Spleen (tissue), 7 donors: ENCODE measurements around the gene AFMID.
"Not testable (repeated sequence)": the region's sequence is repeated elsewhere in the genome, so short reads cannot be mapped to it uniquely, and the experiment has no call there.

Experiments
- POLR2A ChIP-seq, 3 donors: fragments of 450-650 bp; IDR thresholded peaks; one replicate each; pipeline ENCODE4 v1.5.1; 2017; ENCODE audit warnings: antibody characterized with exemption in 3 of 3, mild to moderate bottlenecking in 1 of 3
- POLR2AphosphoS5 ChIP-seq, 3 donors: sonication (generic); formaldehyde crosslinking; IDR thresholded peaks; one replicate each; pipeline ENCODE4 v1.5.1; 2017; ENCODE audit warnings: antibody characterized with exemption in 3 of 3
- TF ChIP-seq, protein P1 (sequence below), 11 experiments: fragments of 200-600 bp in 7 of 11; fragments of 450-650 bp in 4 of 11; sonication (generic) in 4 of 11; IDR thresholded peaks in 8 of 11; conservative IDR thresholded peaks in 3 of 11; 1 replicate in 7 of 11; 2 replicates in 4 of 11; pipeline versions ENCODE4 v1.4.0 to v1.8.0; 2016 to 2021; ENCODE audit warnings: antibody characterized with exemption in 11 of 11, inconsistent platforms in 4 of 11, mild to moderate bottlenecking in 1 of 11
- donor health status: DM: no; HTN: no; CAD: no; lungs with moderate emphysema.
- donor health status: DM: no; HTN: no; CAD: no.
- donor health status: DM: no; HTN: no; CAD: no.

DNA sequence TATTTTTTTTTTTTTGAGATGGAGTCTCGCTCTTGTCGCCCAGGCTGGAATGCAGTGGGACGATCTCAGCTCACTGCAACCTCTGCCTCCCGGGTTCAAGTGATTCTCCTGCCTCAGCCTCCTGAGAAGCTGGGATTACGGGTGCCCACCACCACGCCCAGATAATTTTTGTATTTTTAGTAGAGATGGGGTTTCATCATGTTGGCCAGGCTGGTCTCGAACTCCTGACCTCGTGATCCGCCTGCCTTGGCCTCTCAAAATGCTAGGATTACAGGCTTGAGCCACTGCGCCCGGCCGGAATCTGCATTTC, 66.4 kb downstream of the AFMID start:
- TF ChIP-seq, protein P1, sequence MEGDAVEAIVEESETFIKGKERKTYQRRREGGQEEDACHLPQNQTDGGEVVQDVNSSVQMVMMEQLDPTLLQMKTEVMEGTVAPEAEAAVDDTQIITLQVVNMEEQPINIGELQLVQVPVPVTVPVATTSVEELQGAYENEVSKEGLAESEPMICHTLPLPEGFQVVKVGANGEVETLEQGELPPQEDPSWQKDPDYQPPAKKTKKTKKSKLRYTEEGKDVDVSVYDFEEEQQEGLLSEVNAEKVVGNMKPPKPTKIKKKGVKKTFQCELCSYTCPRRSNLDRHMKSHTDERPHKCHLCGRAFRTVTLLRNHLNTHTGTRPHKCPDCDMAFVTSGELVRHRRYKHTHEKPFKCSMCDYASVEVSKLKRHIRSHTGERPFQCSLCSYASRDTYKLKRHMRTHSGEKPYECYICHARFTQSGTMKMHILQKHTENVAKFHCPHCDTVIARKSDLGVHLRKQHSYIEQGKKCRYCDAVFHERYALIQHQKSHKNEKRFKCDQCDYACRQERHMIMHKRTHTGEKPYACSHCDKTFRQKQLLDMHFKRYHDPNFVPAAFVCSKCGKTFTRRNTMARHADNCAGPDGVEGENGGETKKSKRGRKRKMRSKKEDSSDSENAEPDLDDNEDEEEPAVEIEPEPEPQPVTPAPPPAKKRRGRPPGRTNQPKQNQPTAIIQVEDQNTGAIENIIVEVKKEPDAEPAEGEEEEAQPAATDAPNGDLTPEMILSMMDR (IDR thresholded peaks at IDR 0.05 in 8 of 11, conservative IDR thresholded peaks at IDR 0.05 in 3 of 11), result not testable (repeated sequence)
- TF ChIP-seq POLR2AphosphoS5, POLR2A (IDR thresholded peaks at IDR 0.05): not testable (repeated sequence)
